Measurements from ENCODE around the gene PRSS12.
"Not testable (repeated sequence)": the region's sequence is repeated elsewhere in the genome, so short reads cannot be mapped to it uniquely, and the experiment has no call there.

PRSS12 gene

DNA sequence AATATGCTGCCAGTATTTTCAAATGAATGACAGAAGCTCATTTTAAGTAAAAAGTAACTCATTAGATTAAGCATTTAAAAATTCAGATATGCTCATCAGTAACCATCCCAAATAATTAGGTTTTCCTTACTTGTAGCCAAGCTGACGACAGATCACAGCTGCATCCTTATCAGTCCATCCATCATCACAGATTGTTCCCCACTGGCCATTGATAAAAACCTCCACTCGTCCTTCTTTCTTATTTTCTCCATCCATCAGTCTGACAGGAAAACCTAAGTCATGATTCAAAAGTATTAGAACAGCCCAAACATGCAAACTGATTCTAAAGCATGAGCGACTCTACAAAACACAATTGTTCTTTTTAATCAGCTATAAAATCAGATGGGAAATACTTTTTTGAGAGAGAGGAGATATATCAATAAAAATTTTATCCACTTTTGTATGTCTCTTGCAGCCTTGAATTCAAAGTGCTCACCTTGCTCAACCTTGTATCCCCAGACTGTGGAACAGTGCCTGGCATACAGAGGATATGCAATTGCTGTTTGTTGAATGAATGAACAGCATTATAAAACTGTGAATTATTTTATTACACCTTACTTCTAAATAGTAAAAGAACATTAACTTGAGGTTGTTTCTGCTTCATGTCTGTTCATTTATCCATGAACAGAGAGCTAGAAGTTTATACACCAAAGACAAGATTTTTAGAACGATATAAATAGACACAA is 44.3 kb downstream of the PRSS12 start:
- ATAC-seq: no peak
- no peak; the same call in 1 of the 2 replicates for TF ChIP-seq ZNF8 (CRISPR knock-in tag; IDR thresholded peaks at IDR 0.05)
- TF ChIP-seq ZC3H10 (CRISPR knock-in tag; IDR thresholded peaks at IDR 0.05): no peak
- TF ChIP-seq, protein P1, sequence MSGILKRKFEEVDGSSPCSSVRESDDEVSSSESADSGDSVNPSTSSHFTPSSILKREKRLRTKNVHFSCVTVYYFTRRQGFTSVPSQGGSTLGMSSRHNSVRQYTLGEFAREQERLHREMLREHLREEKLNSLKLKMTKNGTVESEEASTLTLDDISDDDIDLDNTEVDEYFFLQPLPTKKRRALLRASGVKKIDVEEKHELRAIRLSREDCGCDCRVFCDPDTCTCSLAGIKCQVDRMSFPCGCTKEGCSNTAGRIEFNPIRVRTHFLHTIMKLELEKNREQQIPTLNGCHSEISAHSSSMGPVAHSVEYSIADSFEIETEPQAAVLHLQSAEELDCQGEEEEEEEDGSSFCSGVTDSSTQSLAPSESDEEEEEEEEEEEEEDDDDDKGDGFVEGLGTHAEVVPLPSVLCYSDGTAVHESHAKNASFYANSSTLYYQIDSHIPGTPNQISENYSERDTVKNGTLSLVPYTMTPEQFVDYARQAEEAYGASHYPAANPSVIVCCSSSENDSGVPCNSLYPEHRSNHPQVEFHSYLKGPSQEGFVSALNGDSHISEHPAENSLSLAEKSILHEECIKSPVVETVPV (CRISPR knock-in tag; IDR thresholded peaks at IDR 0.05): no peak
- TF ChIP-seq BACH2 (CRISPR knock-in tag; IDR thresholded peaks at IDR 0.05; ENCODE audit: borderline replicate concordance): no peak
- no peak for TF ChIP-seq TOX (CRISPR knock-in tag; IDR thresholded peaks at IDR 0.05; ENCODE audit: borderline replicate concordance)
- TF ChIP-seq ESRRG (CRISPR knock-in tag; IDR thresholded peaks at IDR 0.05): no peak
- TF ChIP-seq GLIS3 (CRISPR knock-in tag; IDR thresholded peaks at IDR 0.05): no peak
- peak; percentile 23; the same call in 1 of the 2 replicates for TF ChIP-seq ISL1 (CRISPR knock-in tag; IDR thresholded peaks at IDR 0.05)
- no peak for TF ChIP-seq CSDC2 (CRISPR knock-in tag; IDR thresholded peaks at IDR 0.05)
- TF ChIP-seq, protein P2, sequence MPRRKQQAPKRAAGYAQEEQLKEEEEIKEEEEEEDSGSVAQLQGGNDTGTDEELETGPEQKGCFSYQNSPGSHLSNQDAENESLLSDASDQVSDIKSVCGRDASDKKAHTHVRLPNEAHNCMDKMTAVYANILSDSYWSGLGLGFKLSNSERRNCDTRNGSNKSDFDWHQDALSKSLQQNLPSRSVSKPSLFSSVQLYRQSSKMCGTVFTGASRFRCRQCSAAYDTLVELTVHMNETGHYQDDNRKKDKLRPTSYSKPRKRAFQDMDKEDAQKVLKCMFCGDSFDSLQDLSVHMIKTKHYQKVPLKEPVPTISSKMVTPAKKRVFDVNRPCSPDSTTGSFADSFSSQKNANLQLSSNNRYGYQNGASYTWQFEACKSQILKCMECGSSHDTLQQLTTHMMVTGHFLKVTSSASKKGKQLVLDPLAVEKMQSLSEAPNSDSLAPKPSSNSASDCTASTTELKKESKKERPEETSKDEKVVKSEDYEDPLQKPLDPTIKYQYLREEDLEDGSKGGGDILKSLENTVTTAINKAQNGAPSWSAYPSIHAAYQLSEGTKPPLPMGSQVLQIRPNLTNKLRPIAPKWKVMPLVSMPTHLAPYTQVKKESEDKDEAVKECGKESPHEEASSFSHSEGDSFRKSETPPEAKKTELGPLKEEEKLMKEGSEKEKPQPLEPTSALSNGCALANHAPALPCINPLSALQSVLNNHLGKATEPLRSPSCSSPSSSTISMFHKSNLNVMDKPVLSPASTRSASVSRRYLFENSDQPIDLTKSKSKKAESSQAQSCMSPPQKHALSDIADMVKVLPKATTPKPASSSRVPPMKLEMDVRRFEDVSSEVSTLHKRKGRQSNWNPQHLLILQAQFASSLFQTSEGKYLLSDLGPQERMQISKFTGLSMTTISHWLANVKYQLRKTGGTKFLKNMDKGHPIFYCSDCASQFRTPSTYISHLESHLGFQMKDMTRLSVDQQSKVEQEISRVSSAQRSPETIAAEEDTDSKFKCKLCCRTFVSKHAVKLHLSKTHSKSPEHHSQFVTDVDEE (CRISPR knock-in tag; IDR thresholded peaks at IDR 0.05): peak; percentile 62; the same call in 1 of the 2 replicates
- TF ChIP-seq, protein P3, sequence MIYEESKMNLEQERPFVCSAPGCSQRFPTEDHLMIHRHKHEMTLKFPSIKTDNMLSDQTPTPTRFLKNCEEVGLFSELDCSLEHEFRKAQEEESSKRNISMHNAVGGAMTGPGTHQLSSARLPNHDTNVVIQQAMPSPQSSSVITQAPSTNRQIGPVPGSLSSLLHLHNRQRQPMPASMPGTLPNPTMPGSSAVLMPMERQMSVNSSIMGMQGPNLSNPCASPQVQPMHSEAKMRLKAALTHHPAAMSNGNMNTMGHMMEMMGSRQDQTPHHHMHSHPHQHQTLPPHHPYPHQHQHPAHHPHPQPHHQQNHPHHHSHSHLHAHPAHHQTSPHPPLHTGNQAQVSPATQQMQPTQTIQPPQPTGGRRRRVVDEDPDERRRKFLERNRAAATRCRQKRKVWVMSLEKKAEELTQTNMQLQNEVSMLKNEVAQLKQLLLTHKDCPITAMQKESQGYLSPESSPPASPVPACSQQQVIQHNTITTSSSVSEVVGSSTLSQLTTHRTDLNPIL (CRISPR knock-in tag; IDR thresholded peaks at IDR 0.05; ENCODE audit: low read depth): no peak
- no peak for TF ChIP-seq ZNF70 (CRISPR knock-in tag; IDR thresholded peaks at IDR 0.05)
- no peak for TF ChIP-seq ZFP30 (CRISPR knock-in tag; IDR thresholded peaks at IDR 0.05)

DNA sequence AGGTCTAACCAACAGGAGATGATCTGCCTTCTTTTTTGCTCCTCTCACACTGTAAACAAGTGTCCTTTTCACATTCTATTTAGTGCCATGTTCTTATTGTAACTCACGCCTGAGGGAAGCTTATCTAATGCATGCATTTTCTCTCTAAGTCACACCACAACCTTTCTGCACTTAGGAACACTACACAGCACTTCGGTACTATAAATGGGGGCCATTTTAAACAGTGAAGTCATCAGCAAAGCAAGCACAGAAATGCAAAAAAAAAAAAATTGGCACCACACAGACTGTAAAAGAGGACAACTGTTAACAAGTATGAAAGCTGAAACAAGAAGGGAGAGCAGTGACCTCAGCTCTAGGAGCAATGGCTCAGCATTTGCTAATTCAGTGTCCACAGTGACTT is 45.2 kb downstream of the PRSS12 start:
- TF ChIP-seq GLIS3 (CRISPR knock-in tag; IDR thresholded peaks at IDR 0.05) (no peak), CSDC2 (CRISPR knock-in tag; IDR thresholded peaks at IDR 0.05) (no peak), ESRRG (CRISPR knock-in tag; IDR thresholded peaks at IDR 0.05) (no peak), PPARA (CRISPR knock-in tag; IDR thresholded peaks at IDR 0.05; ENCODE audit: borderline replicate concordance) (no peak), ISL1 (CRISPR knock-in tag; IDR thresholded peaks at IDR 0.05) (no peak), OSR1 (CRISPR knock-in tag; IDR thresholded peaks at IDR 0.05) (no peak), ZNF8 (CRISPR knock-in tag; IDR thresholded peaks at IDR 0.05) (no peak), ZFP3 (CRISPR knock-in tag; IDR thresholded peaks at IDR 0.05) (no peak), BACH2 (CRISPR knock-in tag; IDR thresholded peaks at IDR 0.05; ENCODE audit: borderline replicate concordance) (no peak), ARNTL (CRISPR knock-in tag; IDR thresholded peaks at IDR 0.05; ENCODE audit: borderline replicate concordance, low read depth) (no peak), RARB (CRISPR knock-in tag; IDR thresholded peaks at IDR 0.05) (no peak), TOX (CRISPR knock-in tag; IDR thresholded peaks at IDR 0.05; ENCODE audit: borderline replicate concordance) (no peak), ZFP30 (CRISPR knock-in tag; IDR thresholded peaks at IDR 0.05) (no peak), SNAI2 (CRISPR knock-in tag; IDR thresholded peaks at IDR 0.05) (no peak), ZC3H10 (CRISPR knock-in tag; IDR thresholded peaks at IDR 0.05) (no peak)
- TF ChIP-seq, protein P4, sequence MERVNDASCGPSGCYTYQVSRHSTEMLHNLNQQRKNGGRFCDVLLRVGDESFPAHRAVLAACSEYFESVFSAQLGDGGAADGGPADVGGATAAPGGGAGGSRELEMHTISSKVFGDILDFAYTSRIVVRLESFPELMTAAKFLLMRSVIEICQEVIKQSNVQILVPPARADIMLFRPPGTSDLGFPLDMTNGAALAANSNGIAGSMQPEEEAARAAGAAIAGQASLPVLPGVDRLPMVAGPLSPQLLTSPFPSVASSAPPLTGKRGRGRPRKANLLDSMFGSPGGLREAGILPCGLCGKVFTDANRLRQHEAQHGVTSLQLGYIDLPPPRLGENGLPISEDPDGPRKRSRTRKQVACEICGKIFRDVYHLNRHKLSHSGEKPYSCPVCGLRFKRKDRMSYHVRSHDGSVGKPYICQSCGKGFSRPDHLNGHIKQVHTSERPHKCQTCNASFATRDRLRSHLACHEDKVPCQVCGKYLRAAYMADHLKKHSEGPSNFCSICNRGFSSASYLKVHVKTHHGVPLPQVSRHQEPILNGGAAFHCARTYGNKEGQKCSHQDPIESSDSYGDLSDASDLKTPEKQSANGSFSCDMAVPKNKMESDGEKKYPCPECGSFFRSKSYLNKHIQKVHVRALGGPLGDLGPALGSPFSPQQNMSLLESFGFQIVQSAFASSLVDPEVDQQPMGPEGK (CRISPR knock-in tag; IDR thresholded peaks at IDR 0.05; ENCODE audit: borderline replicate concordance): no peak
- TF ChIP-seq, protein P2 (CRISPR knock-in tag; IDR thresholded peaks at IDR 0.05): no peak
- TF ChIP-seq, protein P3 (CRISPR knock-in tag; IDR thresholded peaks at IDR 0.05; ENCODE audit: low read depth): no peak
- TF ChIP-seq, protein P5, sequence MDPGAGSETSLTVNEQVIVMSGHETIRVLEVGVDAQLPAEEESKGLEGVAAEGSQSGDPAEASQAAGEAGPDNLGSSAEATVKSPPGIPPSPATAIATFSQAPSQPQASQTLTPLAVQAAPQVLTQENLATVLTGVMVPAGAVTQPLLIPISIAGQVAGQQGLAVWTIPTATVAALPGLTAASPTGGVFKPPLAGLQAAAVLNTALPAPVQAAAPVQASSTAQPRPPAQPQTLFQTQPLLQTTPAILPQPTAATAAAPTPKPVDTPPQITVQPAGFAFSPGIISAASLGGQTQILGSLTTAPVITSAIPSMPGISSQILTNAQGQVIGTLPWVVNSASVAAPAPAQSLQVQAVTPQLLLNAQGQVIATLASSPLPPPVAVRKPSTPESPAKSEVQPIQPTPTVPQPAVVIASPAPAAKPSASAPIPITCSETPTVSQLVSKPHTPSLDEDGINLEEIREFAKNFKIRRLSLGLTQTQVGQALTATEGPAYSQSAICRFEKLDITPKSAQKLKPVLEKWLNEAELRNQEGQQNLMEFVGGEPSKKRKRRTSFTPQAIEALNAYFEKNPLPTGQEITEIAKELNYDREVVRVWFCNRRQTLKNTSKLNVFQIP (CRISPR knock-in tag; IDR thresholded peaks at IDR 0.05; ENCODE audit: borderline replicate concordance, low read depth): no peak
- ATAC-seq: peak; percentile 31; the same call in 1 of the 3 replicates

DNA sequence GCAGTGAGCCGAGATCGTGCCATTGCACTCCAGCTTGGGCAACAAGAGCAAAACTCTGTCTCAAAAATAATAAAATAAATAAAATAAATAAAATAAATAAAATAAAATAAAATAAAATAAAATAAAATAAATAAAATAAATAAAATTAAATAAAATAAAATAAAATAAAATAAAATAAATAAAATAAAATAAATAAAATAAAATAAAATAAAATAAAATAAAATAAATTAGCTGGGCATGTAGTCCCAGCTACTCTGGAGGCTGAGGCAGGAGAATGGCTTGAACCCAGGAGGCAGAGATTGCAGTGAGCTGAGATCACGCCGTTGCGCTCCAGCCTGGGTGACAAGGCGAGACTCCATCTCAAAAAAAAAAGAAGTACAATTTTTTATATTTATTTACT is 53.2 kb downstream of the PRSS12 start:
- not testable (repeated sequence) for ATAC-seq
